ENCODE results near the gene ST7.

Gene ST7

DNA sequence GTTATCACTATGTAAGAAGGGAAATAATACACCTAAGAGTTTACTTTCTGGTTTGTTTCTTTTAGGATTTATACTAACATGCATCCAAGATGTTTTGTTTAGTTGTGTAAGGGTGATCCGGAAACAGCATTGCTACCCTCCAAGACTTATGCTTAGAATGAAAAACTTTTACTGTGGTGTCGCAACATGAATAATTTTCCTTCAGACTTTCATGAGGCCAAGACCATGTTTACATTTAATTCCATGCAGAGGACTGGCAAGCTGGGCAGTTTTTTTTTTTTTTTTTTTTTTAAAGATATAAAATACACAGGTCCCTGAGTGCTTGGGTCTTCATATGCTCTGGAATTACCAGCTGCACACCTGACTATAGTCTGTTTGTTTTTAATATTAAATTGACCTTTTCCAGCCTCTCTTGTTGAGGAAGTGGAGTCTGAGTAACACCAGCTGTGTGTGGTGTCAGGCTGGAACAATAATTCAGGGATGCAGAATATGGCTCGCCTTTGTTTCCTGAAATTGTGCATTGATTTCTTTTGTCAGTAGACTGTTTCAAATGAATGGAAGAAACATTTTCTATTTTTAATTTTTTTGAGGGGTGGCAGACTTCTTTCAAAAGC, 81.7 kb downstream of the ST7 start:
- no peak for DNase-seq

DNA sequence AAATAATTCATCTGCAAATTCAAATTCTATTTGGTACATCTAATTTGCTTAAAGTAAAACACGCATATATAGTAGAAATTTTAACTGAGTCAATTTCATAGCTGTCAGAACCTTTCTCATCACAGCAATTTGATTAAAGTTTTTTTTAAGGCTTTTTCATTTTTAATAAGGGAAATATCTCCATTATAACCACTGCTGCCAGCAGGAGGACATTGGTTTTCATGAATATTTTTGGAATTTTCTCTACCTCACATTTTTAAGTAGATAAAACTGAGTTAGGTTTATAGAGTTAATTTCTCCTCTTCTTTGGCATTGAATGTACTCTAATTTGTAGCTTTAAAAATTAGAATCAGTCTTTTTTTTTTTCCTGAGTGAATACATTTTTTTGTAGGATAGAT, 82.2 kb downstream of the ST7 start:
- no peak for DNase-seq

GRCh38 chr7:117036053-117036669, 82.9 kb downstream of the ST7 start:
- DNase-seq, result no peak

GRCh38 chr7:117036836-117037235, 83.5 kb downstream of the ST7 start:
- no peak for DNase-seq

DNA sequence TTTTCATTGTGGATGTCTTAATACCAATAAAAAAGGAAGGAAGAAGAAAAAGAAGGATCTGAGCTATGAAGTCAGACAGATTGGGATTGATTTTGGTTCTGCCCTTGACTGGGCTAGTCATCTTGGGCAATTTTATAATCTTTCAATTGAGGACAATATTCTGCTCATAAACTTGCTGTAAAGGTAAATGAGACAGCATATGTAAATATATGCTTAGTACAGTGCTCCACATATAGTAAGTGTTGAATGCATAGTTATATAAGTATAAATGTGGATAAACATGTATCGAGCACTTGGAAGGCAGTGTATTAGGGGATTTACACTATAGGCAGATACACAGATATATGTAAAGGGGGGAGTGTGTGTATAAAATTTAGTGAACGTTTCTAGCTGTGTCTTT, 85.1 kb downstream of the ST7 start:
- no peak for DNase-seq

DNA sequence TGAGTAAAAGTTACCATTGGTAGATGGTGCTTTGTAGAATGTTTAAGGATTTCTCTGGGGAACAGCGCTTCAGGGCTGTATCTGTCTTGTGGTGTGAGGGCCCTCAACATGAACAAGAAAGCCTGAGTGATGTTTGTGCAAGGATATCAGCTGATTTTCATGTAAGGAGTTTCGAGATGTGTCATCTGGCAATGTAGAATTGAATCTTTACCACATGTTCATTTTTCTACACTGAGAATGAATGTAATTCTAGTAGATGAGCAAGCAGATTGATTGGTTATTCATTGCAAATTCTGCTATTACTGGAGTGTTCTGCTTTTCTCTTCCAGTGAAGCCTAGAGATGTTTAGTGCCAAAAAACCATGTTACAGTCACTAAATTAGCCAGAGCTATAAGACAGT, 87.7 kb downstream of the ST7 start:
- DNase-seq, result peak; percentile 83

- peak; percentile 28 for DNase-seq
Observed at GRCh38 chr7:117041822-117042221, 88.5 kb downstream of the ST7 start.

DNA sequence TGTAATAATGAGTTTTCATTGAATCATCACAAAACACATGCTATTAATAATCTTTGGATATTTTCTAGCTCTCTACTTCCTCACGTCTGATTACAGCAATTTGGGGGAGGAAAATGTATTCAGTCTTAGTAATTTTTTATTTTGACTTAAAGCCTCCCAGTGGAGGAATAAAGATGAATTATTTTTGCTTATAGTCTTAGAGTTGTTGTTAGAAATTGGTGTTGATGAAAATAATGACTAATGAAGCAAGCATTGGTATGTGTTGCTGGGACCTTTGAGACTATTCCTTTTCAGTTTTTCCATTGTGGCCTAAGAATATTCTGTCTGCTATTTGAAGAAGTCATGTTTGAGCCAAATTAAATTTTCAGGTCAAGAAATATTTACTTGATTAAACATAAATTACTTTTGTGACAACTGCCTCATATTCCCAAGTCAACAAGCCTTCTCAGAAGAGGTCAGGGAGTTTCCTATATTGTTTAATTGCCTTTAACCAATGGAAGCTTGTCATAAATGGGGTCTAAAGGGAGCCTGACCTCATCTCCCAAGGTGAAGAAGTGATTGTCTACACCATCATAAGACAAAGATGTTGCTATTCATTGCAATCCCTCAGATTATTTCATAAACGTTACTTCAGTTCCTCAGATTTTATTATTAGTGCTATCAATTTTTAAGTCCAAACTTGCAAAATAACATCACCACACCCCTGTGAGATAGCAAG, 90.0 kb downstream of the ST7 start:
- peak; percentile 51 for DNase-seq

DNA sequence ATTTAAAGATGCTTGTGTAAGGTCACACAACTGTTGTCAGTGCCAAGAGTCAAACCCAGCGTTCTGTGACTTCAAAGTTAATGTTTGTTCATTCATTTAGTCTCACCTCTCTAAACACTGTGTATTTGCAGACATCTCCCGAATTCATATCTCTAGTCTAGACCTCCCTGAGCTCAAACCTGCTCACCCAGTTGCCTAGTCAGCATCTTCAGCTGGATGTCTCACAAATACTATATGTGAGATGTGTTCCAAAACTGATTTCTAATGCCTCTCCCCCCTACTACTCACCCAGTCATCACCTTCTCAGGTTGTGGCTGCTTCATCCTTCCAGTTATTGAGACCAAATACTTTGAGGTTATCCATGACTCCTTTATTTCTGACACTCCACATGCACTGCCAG, 91.4 kb downstream of the ST7 start:
- DNase-seq, result no peak

- no peak for DNase-seq
Observed at GRCh38 chr7:117045927-117046710, 92.8 kb downstream of the ST7 start.

DNA sequence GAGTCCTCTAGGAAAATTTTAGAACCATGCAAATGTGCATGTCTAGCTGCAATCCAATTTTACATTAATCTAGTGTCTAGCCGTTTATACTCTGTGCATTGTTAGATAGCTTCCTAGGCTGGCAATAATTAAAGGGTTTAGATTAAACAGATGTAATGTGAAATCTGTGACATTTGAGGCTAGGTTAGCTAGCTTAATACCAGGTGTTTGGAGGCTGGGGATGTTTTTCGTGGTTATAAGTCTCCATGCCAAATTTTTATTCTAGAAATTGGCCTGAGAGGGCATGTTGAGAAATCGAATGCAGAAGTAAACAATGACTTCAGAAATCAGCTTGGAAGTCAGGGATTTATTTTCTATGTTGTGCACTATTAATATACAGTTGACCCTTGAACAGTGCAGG, 94.2 kb downstream of the ST7 start:
- no peak for DNase-seq

- no peak for DNase-seq
Observed at GRCh38 chr7:117048114-117048866, 95.0 kb downstream of the ST7 start.

GRCh38 chr7:117048882-117049281, 95.6 kb downstream of the ST7 start:
- no peak for DNase-seq

DNA sequence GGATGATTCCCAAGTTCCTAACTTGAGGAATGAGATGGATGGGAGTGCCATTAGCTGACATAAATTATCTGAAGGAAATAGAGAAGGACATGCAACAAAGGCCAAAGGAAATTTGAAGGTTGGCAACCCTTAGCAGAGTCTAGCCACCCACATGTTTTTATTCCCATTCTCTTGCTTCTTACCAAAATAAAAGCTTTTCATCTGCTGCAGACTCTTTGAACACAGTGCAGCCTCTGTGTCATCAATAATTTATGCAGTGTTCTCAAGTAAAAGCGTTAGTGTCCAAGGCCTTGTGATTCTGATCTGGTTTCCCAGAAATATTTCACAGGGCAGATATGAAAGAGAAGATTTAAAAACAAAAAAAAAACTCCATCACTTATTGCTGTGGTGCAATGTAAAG, 98.5 kb downstream of the ST7 start:
- no peak for DNase-seq

DNA sequence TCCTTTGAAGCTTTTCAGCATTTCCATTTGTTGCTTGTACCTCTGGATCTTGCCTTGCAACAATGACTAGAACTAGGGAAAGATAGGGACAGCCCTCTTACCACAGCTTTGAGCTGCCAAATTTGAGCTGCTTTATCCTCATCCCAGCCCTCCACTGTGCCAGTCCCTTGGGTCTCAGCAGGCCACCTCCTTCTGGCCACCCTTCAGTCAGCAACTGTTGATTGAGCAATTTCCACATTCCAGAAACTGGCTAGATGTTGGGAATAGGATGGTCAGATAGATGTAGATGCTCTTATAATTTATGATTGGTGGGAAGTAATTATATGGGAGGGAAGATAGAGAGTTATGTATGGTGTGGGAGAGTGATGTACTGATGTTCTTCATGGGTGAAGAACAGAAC, 100.1 kb downstream of the ST7 start:
- DNase-seq, result no peak

GRCh38 chr7:117061751-117062150, 108.5 kb downstream of the ST7 start:
- peak; percentile 56 for DNase-seq

DNA sequence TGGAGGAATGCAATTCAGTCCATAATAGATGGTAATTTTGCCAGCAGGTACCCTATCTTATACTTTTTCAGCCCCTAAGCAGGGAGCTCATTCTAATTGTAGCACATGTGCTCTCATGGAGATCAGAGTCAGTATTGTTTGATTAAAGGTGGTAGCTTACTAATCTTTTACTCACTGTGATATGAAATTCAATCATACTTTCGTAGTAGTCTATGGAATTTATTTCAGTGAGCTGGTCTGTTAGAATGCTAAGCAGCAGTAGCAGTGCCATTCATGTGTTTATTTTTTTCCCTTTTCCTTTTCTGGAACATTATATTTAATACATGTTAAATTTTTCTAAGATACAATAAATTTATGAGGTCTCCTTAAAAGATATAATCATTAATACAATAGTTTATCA, 109.0 kb downstream of the ST7 start:
- peak; percentile 19 for DNase-seq

GRCh38 chr7:117064688-117065087, 111.4 kb downstream of the ST7 start:
- no peak for DNase-seq

DNA sequence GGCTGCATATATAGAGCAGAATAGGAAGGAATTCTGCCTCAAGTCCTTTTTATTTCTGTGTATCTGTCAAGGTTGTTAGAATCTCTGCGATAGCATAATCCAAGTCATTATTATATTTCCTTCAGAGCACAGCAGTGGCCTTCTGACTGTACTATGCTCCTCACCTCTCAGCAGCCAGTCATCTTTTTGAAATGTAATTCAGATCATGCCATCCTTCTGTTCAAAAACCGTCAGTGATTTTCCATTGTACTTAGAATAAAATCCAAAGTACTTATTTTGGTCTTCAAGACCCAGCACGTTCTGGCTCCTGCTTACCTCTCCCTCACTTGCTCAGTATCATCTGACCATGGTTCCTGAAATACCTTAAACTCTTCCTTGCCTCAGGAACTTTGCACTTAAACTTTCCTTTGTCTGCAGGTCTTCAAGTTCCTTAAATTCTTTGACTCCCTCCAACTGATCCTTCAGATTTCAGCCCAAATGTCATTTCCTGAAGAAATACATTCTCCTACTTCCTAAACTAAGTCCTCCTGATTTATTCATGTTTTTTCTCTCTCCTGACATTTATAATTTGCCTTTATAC, 112.4 kb downstream of the ST7 start:
- no peak for DNase-seq

DNA sequence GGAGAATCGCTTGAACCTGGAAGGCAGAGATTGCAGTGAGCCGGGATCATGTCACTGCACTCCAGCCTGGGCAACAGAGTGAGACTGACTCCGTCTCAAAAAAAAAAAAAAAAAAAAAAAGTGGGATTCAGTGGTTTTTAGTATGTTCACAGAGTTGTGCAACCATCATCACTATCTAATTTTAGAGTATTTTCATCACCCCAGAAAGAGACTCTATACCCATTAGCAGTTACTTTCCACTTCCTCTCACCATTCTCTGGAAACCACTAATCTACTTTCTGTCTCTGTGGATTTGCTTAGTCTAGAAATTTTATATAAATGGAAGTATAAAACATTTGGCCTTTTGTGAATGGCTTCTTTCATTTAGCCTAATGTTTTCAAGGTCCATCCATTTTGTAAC, 113.4 kb downstream of the ST7 start:
- DNase-seq, result peak; percentile 25

DNA sequence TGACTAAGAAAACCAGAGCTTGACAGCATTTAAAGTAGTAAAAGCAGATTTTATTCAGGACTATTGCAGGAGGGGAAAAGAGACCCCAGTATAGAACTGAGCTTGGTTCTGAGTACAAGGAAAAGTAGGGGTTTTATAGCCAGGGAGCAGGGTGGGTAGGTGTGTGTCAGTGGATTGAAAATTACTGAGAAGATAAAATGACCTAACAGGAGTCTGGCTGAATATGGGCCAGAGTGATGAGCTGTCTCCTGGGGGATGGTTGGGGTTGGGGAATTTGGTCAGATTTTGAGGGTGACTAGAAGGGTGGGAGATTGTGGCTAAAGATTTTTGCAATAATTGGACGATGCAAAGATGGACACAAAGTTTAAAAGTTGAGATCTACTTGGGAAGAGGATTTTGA, 114.0 kb downstream of the ST7 start:
- DNase-seq, result no peak

DNA sequence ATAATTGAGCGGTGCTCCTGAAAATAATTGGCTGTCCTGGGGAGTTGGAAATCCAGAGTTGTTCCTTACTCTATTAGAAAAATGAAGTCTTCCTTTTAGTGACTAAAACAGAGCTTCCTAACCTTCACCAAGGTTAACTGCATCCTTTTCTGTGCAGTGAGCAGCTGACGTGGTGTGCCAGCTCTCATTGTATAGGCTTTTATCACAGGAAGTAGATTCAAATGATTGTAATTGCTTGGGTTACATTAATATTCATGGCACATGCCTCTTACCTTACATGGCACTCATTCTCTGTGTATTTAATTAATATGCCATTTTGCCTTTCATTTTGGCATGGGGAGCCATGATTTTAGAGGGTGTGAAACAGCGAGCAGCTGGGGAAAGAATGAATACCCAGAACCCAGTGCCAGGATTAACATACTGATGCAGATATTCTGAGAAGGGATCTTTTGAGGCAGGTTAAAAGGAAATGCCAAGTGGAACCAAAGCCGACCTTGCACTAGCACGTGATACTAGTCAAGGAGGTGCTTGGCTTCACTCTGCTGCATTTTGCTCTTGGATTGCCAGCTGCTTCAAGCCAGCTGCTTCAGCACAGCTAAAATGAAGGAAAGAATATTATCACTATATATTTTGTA, 115.3 kb downstream of the ST7 start:
- DNase-seq, result no peak

Data from fibroblast of skin of right biceps (primary cell).